SH-SY5Y (cell line): Measurements from ENCODE around the gene FBN1.

Source experiments
- GATA2 ChIP-seq: IDR thresholded peaks from 2 replicates; pipeline ENCODE4 v1.6.1; 2011; ENCODE audit warnings: mild to moderate bottlenecking, low read depth, low read length
- GATA3 ChIP-seq: IDR thresholded peaks from 2 replicates; pipeline ENCODE4 v1.6.1; 2011; ENCODE audit warnings: low read depth, mild to moderate bottlenecking, low read length, moderate library complexity

DNA sequence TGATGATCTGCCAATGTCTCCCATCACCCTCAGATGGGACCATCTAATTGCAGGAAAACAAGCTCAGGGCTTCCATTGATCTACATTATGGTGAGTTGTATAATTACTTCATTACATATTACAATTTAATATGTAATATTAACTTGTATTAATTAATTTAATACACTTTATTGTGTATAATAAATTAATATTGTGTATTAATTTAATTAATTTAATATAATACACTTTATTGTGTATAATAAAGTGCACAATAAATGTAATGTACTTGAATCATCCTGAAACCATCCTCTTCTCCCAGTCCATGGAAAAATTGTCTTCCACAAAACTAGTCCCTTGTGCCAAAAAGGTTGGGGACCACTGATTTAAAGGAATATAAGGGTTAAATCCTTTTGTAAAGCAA lies 123.4 kb downstream of the FBN1 start:
- TF ChIP-seq GATA2 (no peak), GATA3 (no peak)
